ENCODE results near the gene TRAF4.

Gene TRAF4

GRCh38 chr17:28749516-28750177, 5.8 kb downstream of the TRAF4 start:
- 0 out of 2 replicates have a peak overlapping the region, but pooled peaks have one; percentile 57 for H3K27ac ChIP-seq
- DNase-seq (ENCODE audit: low read depth, low spot score), result no peak
- H3K9ac ChIP-seq (ENCODE audit: insufficient read length), result no peak overlapping the region
- H3K4me3 ChIP-seq, result no peak overlapping the region
- TF ChIP-seq EZH2 (IDR thresholded peaks at IDR 0.05), result no peak
- H3K36me3 ChIP-seq (ENCODE audit: insufficient read depth, low read length), result peaks cover 60% of the 10 kb centered on the region
- H3K9me3 ChIP-seq (ENCODE audit: low read depth, low read length), result no peaks in the 10 kb centered on the region

GRCh38 chr17:28750178-28751047, 6.6 kb downstream of the TRAF4 start:
- H3K4me3 ChIP-seq, result no peak overlapping the region
- TF ChIP-seq EZH2 (IDR thresholded peaks at IDR 0.05), result no peak
- peak; percentile 21 for TF ChIP-seq POLR2AphosphoS5 (IDR thresholded peaks at IDR 0.05; ENCODE audit: borderline replicate concordance, low read depth, low read length)
- no peak overlapping the region for H3K9ac ChIP-seq (ENCODE audit: insufficient read length)
- peaks cover 60% of the 10 kb centered on the region for H3K36me3 ChIP-seq (ENCODE audit: insufficient read depth, low read length)
- H3K27ac ChIP-seq, result peak overlapping the region; percentile 66
- DNase-seq (ENCODE audit: low read depth, low spot score), result no peak
- H3K9me3 ChIP-seq (ENCODE audit: low read depth, low read length), result no peaks in the 10 kb centered on the region

GRCh38 chr17:28751600-28752366, 8.0 kb downstream of the TRAF4 start:
- no peak overlapping the region for H3K27ac ChIP-seq
- no peak overlapping the region for H3K9ac ChIP-seq (ENCODE audit: insufficient read length)
- H3K9me3 ChIP-seq (ENCODE audit: low read depth, low read length), result no peaks in the 10 kb centered on the region
- no peak for DNase-seq (ENCODE audit: low read depth, low spot score)
- no peak overlapping the region for H3K4me3 ChIP-seq
- no peak for TF ChIP-seq POLR2AphosphoS5 (IDR thresholded peaks at IDR 0.05; ENCODE audit: borderline replicate concordance, low read depth, low read length)
- peaks cover 50% of the 10 kb centered on the region for H3K36me3 ChIP-seq (ENCODE audit: insufficient read depth, low read length)

- no peaks in the 10 kb centered on the region for H3K9me3 ChIP-seq (ENCODE audit: low read depth, low read length)
- no peak overlapping the region for H3K9ac ChIP-seq (ENCODE audit: insufficient read length)
- DNase-seq (ENCODE audit: low read depth, low spot score), result no peak
- no peak overlapping the region for H3K27ac ChIP-seq
- TF ChIP-seq FOXP2 (optimal IDR thresholded peaks at IDR 0.05; ENCODE audit: control extremely low read depth, extremely low read length, insufficient read depth) (no peak), POLR2AphosphoS5 (IDR thresholded peaks at IDR 0.05; ENCODE audit: borderline replicate concordance, low read depth, low read length) (no peak), EZH2 (IDR thresholded peaks at IDR 0.05) (no peak)
- H3K4me3 ChIP-seq, result no peak overlapping the region
- peaks cover 32% of the 10 kb centered on the region for H3K36me3 ChIP-seq (ENCODE audit: insufficient read depth, low read length)
These were observed 11.7 kb downstream of the TRAF4 start for GRCh38 chr17:28755486-28755885.

GRCh38 chr17:28756049-28756804, 12.4 kb downstream of the TRAF4 start:
- Histone ChIP-seq H3K27ac (peak overlapping the region; percentile 49; the same call in 1 of the 2 replicates), H3K4me3 (no peak overlapping the region), H3K9ac (ENCODE audit: insufficient read length) (no peak overlapping the region), H3K9me3 (ENCODE audit: low read depth, low read length) (no peaks in the 10 kb centered on the region), H3K36me3 (ENCODE audit: insufficient read depth, low read length) (peaks cover 27% of the 10 kb centered on the region; the same call in 1 of the 2 replicates)
- no peak for DNase-seq (ENCODE audit: low read depth, low spot score)
- no peak for TF ChIP-seq FOXP2 (optimal IDR thresholded peaks at IDR 0.05; ENCODE audit: control extremely low read depth, extremely low read length, insufficient read depth)
- TF ChIP-seq POLR2AphosphoS5 (IDR thresholded peaks at IDR 0.05; ENCODE audit: borderline replicate concordance, low read depth, low read length), result no peak
- no peak for TF ChIP-seq EZH2 (IDR thresholded peaks at IDR 0.05)

- H3K36me3 ChIP-seq (ENCODE audit: insufficient read depth, low read length), result peaks cover 23% of the 10 kb centered on the region; the same call in 1 of the 2 replicates
- no peak overlapping the region for H3K4me3 ChIP-seq
- no peak overlapping the region for H3K27ac ChIP-seq
- TF ChIP-seq FOXP2 (optimal IDR thresholded peaks at IDR 0.05; ENCODE audit: control extremely low read depth, extremely low read length, insufficient read depth), result no peak
- no peak overlapping the region for H3K9ac ChIP-seq (ENCODE audit: insufficient read length)
- no peaks in the 10 kb centered on the region for H3K9me3 ChIP-seq (ENCODE audit: low read depth, low read length)
- no peak for DNase-seq (ENCODE audit: low read depth, low spot score)
These were observed 14.8 kb downstream of the TRAF4 start for GRCh38 chr17:28758411-28759121.

GRCh38 chr17:28759256-28759865, 15.6 kb downstream of the TRAF4 start:
- Histone ChIP-seq H3K9me3 (ENCODE audit: low read depth, low read length) (no peaks in the 10 kb centered on the region), H3K36me3 (ENCODE audit: insufficient read depth, low read length) (peaks cover 23% of the 10 kb centered on the region; the same call in 1 of the 2 replicates), H3K27ac (no peak overlapping the region), H3K4me3 (no peak overlapping the region), H3K9ac (ENCODE audit: insufficient read length) (no peak overlapping the region)
- TF ChIP-seq FOXP2 (optimal IDR thresholded peaks at IDR 0.05; ENCODE audit: control extremely low read depth, extremely low read length, insufficient read depth), result no peak
- TF ChIP-seq EZH2 (IDR thresholded peaks at IDR 0.05), result no peak
- no peak for TF ChIP-seq POLR2AphosphoS5 (IDR thresholded peaks at IDR 0.05; ENCODE audit: borderline replicate concordance, low read depth, low read length)
- no peak for DNase-seq (ENCODE audit: low read depth, low spot score)
